PC-9 (cell line): ENCODE results near the gene TBC1D26.
"Not testable (repeated sequence)": the region's sequence is repeated elsewhere in the genome, so short reads cannot be mapped to it uniquely, and the experiment has no call there.

Experiments used
- EZH2 ChIP-seq: fragments of 200-600 bp; sonication (generic); IDR thresholded peaks from 2 replicates; pipeline ENCODE4 v1.8.0; 2017; ENCODE audit warnings: antibody characterized with exemption, low read depth
- TF ChIP-seq, protein P1 (sequence below): fragments of 200-600 bp; sonication (generic); conservative IDR thresholded peaks from 2 replicates; pipeline ENCODE4 v1.6.1; 2017; ENCODE audit warnings: mixed run types, antibody characterized with exemption, mild to moderate bottlenecking, moderate library complexity

DNA sequence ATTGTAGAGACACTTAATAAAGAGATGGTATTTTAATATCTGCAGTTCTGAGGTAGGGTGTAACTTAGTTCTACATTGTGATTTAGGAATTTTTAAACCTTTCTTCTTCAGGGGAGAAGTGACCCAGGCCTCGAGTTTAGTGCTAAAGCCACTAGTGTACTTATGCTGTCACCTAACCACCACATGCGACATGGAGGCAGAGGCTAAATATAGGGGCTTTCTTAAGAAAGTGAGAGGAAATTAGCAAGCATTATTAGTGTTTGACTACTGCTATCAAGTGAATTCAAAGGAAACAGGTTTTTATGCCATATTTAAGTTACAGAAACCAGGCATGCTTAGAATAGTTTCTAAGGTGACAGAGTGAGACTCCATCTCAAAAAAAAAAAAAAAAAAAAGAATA is 56.3 kb downstream of the TBC1D26 start:
- TF ChIP-seq, protein P1, sequence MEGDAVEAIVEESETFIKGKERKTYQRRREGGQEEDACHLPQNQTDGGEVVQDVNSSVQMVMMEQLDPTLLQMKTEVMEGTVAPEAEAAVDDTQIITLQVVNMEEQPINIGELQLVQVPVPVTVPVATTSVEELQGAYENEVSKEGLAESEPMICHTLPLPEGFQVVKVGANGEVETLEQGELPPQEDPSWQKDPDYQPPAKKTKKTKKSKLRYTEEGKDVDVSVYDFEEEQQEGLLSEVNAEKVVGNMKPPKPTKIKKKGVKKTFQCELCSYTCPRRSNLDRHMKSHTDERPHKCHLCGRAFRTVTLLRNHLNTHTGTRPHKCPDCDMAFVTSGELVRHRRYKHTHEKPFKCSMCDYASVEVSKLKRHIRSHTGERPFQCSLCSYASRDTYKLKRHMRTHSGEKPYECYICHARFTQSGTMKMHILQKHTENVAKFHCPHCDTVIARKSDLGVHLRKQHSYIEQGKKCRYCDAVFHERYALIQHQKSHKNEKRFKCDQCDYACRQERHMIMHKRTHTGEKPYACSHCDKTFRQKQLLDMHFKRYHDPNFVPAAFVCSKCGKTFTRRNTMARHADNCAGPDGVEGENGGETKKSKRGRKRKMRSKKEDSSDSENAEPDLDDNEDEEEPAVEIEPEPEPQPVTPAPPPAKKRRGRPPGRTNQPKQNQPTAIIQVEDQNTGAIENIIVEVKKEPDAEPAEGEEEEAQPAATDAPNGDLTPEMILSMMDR, result not testable (repeated sequence)
- TF ChIP-seq EZH2, result not testable (repeated sequence)
